Measurements from ENCODE around the gene RDH13.

Gene RDH13

DNA sequence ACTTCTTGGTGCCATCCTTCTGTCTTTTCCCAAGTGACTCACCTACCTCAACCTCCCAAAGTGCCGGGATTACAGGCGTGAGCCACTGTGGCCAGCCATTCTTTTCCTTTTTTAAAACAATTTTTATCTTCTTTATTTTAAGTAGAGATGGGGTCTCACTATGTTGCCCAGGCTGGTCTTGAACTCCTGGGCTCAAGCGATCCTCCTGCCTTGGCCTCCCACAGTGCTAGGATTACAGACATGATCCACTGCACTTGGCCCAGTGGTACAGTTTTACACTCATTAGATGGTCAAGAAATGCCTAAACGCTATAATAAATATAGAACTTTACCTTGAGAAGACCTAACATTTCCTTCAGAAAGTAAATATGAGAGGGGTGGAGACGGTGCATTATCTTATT is 49.4 kb downstream of the RDH13 start:
- no peak for TF ChIP-seq TCF12 (IDR thresholded peaks at IDR 0.05; ENCODE audit: low read depth)
- no peak for TF ChIP-seq CREB1 (IDR thresholded peaks at IDR 0.05; ENCODE audit: low read depth)
- TF ChIP-seq TEAD4 (IDR thresholded peaks at IDR 0.05): no peak
- TF ChIP-seq YY1 (IDR thresholded peaks at IDR 0.05; ENCODE audit: low read depth): no peak
- TF ChIP-seq, protein P1, sequence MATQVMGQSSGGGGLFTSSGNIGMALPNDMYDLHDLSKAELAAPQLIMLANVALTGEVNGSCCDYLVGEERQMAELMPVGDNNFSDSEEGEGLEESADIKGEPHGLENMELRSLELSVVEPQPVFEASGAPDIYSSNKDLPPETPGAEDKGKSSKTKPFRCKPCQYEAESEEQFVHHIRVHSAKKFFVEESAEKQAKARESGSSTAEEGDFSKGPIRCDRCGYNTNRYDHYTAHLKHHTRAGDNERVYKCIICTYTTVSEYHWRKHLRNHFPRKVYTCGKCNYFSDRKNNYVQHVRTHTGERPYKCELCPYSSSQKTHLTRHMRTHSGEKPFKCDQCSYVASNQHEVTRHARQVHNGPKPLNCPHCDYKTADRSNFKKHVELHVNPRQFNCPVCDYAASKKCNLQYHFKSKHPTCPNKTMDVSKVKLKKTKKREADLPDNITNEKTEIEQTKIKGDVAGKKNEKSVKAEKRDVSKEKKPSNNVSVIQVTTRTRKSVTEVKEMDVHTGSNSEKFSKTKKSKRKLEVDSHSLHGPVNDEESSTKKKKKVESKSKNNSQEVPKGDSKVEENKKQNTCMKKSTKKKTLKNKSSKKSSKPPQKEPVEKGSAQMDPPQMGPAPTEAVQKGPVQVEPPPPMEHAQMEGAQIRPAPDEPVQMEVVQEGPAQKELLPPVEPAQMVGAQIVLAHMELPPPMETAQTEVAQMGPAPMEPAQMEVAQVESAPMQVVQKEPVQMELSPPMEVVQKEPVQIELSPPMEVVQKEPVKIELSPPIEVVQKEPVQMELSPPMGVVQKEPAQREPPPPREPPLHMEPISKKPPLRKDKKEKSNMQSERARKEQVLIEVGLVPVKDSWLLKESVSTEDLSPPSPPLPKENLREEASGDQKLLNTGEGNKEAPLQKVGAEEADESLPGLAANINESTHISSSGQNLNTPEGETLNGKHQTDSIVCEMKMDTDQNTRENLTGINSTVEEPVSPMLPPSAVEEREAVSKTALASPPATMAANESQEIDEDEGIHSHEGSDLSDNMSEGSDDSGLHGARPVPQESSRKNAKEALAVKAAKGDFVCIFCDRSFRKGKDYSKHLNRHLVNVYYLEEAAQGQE (IDR thresholded peaks at IDR 0.05; ENCODE audit: low read depth): no peak
- no peak for TF ChIP-seq EP300 (IDR thresholded peaks at IDR 0.05; ENCODE audit: borderline replicate concordance)
- TF ChIP-seq CEBPB (IDR thresholded peaks at IDR 0.05): no peak
- no peak for TF ChIP-seq EGR1 (IDR thresholded peaks at IDR 0.05)
- no peak for TF ChIP-seq FOXM1 (IDR thresholded peaks at IDR 0.05; ENCODE audit: borderline replicate concordance, low read depth)
- TF ChIP-seq RAD21 (IDR thresholded peaks at IDR 0.05; ENCODE audit: low read depth): no peak
- no peak for TF ChIP-seq ZBTB7A (IDR thresholded peaks at IDR 0.05; ENCODE audit: low read depth)
- no peak for TF ChIP-seq NFIC (IDR thresholded peaks at IDR 0.05)
- TF ChIP-seq, protein P2, sequence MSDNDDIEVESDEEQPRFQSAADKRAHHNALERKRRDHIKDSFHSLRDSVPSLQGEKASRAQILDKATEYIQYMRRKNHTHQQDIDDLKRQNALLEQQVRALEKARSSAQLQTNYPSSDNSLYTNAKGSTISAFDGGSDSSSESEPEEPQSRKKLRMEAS (IDR thresholded peaks at IDR 0.05): no peak
- TF ChIP-seq TAF1 (IDR thresholded peaks at IDR 0.05; ENCODE audit: low read depth): no peak
- TF ChIP-seq, protein P3, sequence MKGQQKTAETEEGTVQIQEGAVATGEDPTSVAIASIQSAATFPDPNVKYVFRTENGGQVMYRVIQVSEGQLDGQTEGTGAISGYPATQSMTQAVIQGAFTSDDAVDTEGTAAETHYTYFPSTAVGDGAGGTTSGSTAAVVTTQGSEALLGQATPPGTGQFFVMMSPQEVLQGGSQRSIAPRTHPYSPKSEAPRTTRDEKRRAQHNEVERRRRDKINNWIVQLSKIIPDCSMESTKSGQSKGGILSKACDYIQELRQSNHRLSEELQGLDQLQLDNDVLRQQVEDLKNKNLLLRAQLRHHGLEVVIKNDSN (IDR thresholded peaks at IDR 0.05): no peak

DNA sequence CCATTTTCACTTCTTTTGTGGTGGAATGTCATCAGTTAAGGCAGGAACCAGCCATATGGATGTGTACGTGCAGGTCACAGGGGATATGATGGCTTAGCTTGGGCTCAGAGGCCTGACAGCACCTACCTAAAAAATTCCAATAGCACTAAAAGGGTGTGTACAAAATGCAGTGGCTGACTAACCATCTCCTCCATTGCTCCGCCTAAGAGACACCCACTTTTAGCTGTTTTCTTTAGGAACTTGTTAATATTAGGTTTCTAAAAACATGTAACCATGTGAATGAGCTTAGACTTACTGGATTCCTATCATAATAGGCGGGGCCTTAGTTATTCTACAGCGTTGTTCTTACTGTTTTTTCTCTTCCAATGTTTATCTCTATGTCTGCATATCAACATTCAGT is 50.6 kb downstream of the RDH13 start:
- TF ChIP-seq, protein P2 (IDR thresholded peaks at IDR 0.05): no peak
- no peak for TF ChIP-seq EGR1 (IDR thresholded peaks at IDR 0.05)
- no peak for TF ChIP-seq TAF1 (IDR thresholded peaks at IDR 0.05; ENCODE audit: low read depth)
- TF ChIP-seq, protein P1 (IDR thresholded peaks at IDR 0.05; ENCODE audit: low read depth): no peak
- TF ChIP-seq CREB1 (IDR thresholded peaks at IDR 0.05; ENCODE audit: low read depth): no peak
- TF ChIP-seq TCF12 (IDR thresholded peaks at IDR 0.05; ENCODE audit: low read depth): no peak
- TF ChIP-seq TEAD4 (IDR thresholded peaks at IDR 0.05): no peak
- TF ChIP-seq RAD21 (IDR thresholded peaks at IDR 0.05; ENCODE audit: low read depth): no peak
- no peak for TF ChIP-seq FOXM1 (IDR thresholded peaks at IDR 0.05; ENCODE audit: borderline replicate concordance, low read depth)
- TF ChIP-seq, protein P3 (IDR thresholded peaks at IDR 0.05): no peak
- TF ChIP-seq YY1 (IDR thresholded peaks at IDR 0.05; ENCODE audit: low read depth): no peak
- TF ChIP-seq EP300 (IDR thresholded peaks at IDR 0.05; ENCODE audit: borderline replicate concordance): no peak
- TF ChIP-seq NFIC (IDR thresholded peaks at IDR 0.05): no peak
- no peak for TF ChIP-seq CEBPB (IDR thresholded peaks at IDR 0.05)
- TF ChIP-seq ZBTB7A (IDR thresholded peaks at IDR 0.05; ENCODE audit: low read depth): no peak

DNA sequence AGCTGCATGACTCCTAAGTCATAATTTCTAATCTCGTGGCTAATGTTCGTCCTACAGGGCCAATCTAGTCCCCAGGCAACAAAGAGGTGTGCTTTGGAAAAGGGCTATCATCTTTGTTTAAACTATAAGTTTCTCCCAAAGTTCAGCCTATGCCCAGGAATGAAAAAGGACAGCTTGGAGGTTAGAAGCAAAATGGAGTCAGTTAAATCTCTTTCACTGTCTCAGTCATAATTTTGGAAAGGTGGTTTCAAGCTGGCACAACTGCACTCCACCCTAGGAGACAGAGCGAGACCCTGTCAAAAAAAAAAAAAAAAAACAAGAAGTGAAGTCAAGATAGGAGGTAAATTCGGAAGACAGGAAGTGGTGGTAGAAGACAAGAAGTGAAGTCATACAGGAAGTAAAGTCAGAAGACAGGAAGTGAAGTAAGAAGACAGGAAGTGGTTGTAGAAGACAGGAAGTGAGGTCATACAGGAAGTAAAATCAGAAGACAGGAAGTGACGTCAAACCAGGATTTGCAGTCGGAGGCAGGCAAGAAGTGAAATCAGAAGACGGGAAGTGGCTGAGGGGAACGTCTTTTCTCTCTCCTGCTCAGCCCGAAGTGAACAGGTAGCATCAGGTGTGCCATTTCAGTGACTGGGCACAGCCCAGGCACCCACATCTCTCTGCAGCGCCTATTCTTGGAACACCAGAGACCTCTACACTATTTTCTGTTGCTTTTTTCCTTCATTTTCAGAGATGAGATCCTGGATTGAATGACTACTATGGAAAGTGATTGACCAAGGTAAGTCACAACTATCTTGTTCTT is 57.1 kb downstream of the RDH13 start:
- TF ChIP-seq CREB1 (IDR thresholded peaks at IDR 0.05; ENCODE audit: low read depth) (peak; percentile 55), TAF1 (IDR thresholded peaks at IDR 0.05; ENCODE audit: low read depth) (no peak)

DNA sequence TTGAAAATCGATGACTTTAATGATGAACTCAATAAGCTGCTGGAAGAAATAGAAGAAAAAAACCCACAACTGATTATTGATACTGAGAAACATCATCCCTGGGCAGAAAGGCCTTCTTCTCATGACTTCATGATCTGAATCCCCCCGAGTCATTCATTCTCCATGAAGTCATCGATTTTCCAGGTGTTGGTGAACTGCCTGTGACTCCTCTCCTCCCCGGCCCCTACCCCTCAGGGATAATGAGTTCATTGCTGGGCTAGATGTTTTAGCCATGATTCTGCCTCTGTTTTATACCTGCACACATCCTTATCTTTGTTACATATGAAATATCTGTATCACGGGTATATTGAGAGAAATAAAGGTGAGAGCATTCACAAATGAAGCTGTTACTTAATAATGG is 62.2 kb downstream of the RDH13 start:
- TF ChIP-seq ZBTB7A (IDR thresholded peaks at IDR 0.05; ENCODE audit: low read depth) (no peak), TCF12 (IDR thresholded peaks at IDR 0.05; ENCODE audit: low read depth) (no peak), NFIC (IDR thresholded peaks at IDR 0.05) (no peak), TAF1 (IDR thresholded peaks at IDR 0.05; ENCODE audit: low read depth) (no peak), EGR1 (IDR thresholded peaks at IDR 0.05) (no peak), RAD21 (IDR thresholded peaks at IDR 0.05; ENCODE audit: low read depth) (no peak), FOXM1 (IDR thresholded peaks at IDR 0.05; ENCODE audit: borderline replicate concordance, low read depth) (no peak), TEAD4 (IDR thresholded peaks at IDR 0.05) (no peak), EP300 (IDR thresholded peaks at IDR 0.05; ENCODE audit: borderline replicate concordance) (no peak)
- TF ChIP-seq, protein P3 (IDR thresholded peaks at IDR 0.05): no peak
- TF ChIP-seq, protein P1 (IDR thresholded peaks at IDR 0.05; ENCODE audit: low read depth): no peak
